GM19035 (cell line): ENCODE results near the gene CAMSAP1.

Experiments
- ATAC-seq: cut with Tn5 transposase; IDR thresholded peaks from one replicate; pipeline ENCODE4 v1.9.1; 2021; ENCODE audit not compliant: unreplicated experiment

Gene CAMSAP1

DNA sequence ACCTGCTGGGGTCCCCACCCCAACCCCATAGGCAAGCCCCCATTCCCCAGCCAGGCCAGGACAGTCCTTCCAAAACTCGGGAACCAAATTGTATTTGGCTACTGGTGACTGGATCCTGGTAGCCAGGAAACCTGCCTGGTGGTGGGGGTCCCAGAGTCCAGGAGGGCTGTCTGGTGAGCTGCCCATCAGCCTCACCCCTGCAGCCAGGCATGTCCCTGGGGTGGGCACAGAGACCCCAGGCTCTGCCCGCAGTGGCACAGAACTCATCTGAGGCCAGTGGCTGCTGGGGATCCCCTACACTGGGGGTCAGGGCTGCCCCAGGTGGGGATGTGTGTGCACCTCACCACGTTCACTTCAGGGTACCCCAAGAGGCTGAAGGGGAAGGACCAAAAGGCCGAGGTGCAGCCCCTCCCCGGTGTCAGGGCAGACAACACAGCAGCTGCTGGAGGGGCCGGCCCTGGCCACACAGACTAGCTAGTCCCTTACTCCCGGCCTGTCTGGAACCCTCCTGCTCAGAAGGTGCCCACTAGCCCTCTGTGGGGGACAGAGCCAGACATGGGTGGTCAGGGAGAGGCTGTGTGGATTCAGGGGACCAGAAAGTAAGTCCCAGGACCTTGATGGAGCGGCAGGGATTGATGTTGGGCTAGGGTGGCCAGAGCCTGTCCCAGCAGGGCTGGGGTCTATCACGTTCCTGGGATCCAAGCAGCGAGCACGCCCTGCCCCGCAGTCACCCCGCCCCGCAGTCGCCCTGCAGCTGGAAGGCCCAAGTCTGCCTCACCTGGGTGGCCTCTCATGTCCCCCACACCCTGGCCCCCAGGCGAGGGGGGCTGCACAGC, 113.9 kb downstream of the CAMSAP1 start:
- ATAC-seq = no peak

DNA sequence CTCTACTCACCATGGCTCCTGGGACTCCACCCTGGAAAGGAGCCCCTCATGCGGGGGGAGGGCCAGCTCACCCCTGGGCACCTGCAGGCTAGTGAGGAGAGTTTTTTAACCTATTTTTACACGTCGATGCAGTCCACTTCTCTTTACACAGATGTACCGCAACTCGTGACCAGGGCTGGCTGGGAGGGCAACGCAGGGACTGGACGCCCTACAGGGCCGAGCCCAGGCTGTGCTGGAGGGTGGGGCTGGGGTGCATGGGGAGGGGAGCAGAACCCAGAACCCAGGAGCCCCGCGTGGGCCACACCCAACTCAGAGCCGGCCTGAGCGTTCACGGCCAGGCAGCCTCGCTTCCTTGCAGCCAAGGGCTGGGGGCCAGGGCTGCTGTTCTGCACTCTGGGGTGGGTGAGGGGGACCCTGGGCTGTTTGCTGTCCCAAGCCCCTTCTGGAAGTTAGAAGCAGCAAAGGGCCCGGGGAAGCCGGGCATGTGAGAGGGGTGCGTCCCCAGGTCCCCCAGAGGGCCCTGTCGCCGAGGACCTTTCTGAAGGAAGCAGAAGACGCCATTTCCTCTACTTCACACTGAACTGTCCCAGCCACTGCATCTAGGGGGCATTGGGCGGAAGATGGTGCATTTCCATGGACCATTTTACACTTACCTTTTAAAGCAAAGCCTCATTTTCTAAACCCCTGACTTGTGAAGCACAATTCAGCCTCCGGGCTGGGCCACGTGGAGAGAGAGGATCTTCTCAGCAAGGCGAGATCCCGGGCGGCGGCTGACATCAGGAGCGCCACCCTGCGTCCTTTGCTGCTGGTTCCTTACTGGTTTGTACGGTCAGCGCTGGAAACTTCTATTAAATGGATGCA, 114.8 kb downstream of the CAMSAP1 start:
- ATAC-seq = no peak

DNA sequence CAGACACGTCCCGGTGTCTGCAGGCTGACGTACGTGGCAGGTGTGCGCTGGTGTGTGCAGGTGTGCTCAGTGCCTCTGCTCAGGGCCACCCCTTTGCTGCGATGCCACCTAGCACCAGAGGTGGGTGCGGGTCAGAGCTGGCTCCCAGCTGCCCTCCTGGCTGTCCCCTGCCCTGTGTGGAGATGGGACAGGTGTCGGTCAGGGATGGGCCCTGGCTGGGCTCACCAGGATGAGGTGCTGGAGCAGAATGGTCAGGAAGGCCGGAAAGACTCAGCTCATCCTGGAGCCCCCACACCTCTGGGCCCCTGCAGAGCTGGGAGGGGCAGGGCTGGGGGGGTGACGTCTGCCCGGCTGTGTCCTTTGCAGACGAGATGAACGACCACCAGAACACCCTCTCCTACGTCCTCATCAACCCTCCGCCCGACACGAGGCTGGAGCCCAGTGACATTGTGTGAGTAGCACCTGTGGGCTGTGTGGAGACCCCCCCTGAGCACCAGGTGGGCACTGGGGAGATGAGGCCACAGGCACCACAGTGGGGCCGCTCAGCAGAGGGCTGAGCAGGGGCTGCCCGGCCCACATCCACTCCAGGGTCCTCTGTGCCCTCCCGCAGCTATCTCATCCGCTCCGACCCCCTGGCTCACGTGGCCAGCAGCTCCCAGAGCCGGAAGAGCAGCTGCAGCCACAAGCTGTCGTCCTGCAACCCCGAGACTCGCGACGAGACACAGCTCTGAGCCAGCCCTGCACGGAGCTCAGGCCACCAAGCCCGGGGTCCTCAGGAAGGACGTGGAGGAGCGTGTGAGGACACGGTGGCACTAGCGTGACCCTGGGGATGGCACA, 115.7 kb downstream of the CAMSAP1 start:
- ATAC-seq = no peak

GRCh38 chr9:135790850-135791249, 116.5 kb downstream of the CAMSAP1 start:
- ATAC-seq = no peak

DNA sequence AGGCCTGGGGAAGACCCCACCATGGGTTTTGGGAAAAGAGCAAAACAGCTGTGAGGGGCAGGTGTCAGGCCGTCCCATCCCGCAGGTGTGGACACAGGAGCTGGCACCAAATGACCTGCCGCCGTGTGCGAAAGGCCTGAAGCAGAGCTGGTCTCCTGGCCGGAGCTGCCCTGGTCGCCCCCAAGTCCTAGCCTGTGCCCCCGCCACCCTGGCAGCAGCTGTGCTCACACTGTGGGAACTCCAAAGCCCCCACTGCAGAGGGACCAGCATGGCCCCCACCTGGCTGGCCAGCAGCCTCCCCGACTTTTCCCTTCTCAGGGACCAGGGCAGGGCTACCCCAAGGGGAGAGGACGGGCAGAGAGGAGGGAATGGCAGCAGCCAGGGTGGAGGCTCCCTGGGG, 117.0 kb downstream of the CAMSAP1 start:
- no peak for ATAC-seq

DNA sequence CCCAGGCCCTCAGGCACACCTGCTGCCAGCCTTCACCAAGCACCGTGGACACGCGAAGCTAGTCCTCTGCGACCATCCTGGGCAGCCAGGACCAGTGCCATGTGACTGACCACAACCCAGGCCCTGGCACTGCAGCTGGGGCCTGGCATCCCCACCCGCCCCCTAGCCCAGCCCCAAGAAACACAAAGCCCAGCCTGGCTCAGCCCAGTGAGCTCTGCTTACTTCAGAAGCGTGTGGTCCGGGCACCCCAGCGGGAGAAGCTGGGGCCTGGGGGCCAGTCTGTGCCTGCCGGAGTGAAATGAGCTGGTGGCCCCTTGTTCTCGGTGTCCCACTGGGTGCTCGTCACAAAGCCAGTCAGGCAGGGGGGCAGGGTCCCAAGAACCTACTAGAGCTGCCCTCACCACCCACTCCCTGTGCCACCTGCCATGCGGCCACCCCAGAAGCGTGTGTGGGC, 117.5 kb downstream of the CAMSAP1 start:
- no peak for ATAC-seq

- ATAC-seq = no peak
These were observed 118.6 kb downstream of the CAMSAP1 start for GRCh38 chr9:135788576-135789300.

DNA sequence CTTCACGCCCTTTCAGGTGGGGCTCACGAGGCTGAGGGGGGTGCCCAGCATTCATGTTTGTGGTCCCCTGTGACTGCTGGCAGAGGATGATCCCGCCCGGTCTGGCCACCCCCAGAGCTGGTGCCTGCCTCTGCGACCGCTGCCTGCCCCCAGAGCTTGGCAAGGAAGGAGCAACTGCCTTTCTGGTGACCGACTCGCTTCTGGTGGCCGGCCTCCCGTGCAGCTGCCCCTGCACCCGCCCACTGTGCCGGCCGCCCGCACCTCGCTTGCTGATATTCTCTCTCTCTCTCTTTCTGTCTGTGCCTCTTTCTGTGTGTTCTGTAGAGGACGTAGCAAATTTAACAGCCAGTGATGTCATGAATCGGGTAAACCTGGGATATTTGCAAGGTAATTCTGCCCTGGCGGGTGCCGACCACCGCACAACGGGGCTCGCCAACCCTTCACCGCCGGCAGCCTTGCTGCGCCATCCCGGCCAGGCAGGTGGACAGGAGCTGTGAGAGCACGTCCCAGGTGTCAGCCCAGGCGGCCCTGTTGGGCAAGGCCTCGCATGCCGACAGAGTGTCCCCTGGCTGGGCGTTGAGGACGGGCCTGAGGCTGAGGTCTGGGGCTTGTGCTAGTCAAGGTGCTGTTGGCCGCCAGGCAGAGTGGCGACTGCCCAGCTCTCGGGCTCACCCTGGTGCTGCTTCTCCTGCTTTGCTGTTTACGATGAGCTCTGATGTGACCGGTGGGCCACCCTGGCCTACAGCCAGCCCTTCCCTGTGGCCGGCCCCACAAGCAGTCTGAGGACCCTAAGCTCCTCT, 119.4 kb downstream of the CAMSAP1 start:
- no peak for ATAC-seq

DNA sequence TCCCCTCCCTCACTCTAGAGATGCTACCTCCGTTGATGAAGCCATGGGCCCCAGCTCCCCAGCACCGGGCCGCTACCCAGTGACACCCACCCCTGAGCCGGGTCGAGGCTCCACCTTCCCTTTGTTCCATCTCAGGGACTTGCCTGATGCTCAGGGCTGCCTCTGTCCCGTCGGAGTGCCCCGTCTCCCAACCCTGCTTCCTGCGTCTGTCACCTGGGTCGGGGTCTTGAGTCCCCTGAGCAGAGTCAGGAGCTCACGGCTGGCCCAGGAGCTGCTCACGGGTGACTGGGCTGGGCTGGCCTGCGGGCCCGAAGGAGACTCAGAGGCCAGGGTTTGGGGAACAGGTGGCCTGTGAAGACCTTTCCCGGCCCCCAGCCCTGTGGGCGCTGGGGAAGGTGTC, 120.0 kb downstream of the CAMSAP1 start:
- no peak for ATAC-seq

GRCh38 chr9:135786146-135786690, 121.1 kb downstream of the CAMSAP1 start:
- ATAC-seq = no peak

DNA sequence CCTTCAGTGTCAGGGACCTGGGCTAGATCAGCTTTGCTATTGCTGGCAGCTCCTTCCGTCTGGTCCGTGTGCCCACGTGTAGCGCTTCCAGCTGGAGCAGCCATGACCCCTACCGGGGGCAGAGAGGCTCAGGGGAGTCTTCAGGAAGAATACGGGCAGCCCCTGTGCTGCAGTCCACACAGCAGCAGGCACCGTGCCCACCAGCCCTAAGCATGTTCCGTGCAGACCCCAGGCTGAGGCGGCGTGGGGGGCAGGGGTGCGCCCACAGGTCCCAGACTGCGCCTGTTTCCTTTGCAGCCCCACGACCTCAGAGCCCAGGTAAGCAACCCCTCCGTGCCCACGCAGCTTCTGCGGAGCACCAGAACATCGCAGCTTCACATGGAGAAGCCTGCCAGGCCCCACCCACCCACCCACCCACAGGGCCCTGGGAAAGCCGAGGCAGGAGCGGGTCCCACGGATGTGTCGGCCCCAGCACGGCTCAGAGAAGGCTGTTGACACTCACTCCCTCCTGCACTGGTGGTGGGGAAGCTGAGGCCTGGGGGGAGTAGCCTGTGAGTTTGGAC, 122.3 kb downstream of the CAMSAP1 start:
- ATAC-seq = no peak

GRCh38 chr9:135783540-135784245, 123.7 kb downstream of the CAMSAP1 start:
- no peak for ATAC-seq

GRCh38 chr9:135782946-135783345, 124.4 kb downstream of the CAMSAP1 start:
- ATAC-seq = no peak

- ATAC-seq = no peak
These were observed 126.7 kb downstream of the CAMSAP1 start for GRCh38 chr9:135780626-135781025.

- ATAC-seq = no peak
These were observed 127.3 kb downstream of the CAMSAP1 start for GRCh38 chr9:135780086-135780485.

GRCh38 chr9:135779571-135779970, 127.8 kb downstream of the CAMSAP1 start:
- ATAC-seq = no peak

DNA sequence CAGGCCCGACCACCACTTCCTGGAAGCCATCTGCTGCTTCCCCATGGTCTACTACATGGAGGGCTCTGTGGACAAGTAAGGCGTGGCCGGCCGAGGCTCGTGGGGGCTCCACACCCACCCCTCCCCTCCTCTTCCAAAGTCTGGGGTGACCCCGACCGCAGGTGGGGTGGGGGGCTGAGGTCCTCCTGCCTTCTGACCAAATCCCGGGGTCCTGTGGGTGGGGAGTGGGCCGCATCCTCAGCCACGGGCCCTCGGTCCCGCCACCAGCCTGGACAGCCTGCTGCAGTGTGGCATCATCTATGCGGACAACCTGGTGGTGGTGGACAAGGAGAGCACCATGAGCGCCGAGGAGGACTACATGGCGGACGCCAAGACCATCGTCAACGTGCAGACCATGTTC, 128.9 kb downstream of the CAMSAP1 start:
- ATAC-seq = no peak

DNA sequence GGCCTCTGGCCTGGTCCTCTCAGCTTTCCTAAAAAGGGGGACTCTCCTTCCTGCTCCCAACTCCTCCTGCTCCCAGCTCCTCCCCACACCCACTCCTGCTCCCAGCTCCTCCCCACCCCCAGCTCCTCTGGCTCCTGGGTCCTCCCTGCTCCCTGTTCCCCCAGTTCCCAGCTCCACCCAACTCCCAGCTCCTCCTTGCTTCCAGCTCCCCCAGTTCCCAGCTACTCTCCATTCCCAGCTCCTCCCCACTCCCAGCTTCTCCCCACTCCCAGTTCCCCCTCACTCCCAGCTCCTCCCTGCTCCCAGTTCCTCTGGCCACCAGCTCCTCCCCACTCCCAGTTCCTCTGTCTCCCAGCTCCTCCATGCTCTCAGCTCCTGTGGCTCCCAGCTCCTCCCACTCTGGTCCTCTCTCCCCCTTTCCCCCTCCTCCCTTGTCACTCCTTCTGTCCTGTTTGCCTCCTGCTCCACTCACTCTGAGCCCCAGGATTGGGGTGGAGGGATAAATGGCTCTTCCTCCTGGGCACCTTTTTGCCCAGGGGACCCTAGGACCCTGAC, 129.6 kb downstream of the CAMSAP1 start:
- ATAC-seq = no peak
